ENCODE data around the gene SH3BP4.

GRCh38 chr2:234976479-234977227, 24.8 kb downstream of the SH3BP4 start:
- TF ChIP-seq POLR2AphosphoS5 (IDR thresholded peaks at IDR 0.05; ENCODE audit: borderline replicate concordance, low read depth, low read length) (no peak), EZH2 (IDR thresholded peaks at IDR 0.05) (no peak)
